ENCODE data around the gene TBL3.

- TF ChIP-seq ZSCAN20 (CRISPR knock-in tag; IDR thresholded peaks at IDR 0.05) (no peak), MAX (IDR thresholded peaks at IDR 0.05) (no peak), KDM5A (IDR thresholded peaks at IDR 0.05) (no peak), POLR2A (IDR thresholded peaks at IDR 0.05; ENCODE audit: low read length) (no peak), JUN (IDR thresholded peaks at IDR 0.05) (no peak)
- TF ChIP-seq, protein P1, sequence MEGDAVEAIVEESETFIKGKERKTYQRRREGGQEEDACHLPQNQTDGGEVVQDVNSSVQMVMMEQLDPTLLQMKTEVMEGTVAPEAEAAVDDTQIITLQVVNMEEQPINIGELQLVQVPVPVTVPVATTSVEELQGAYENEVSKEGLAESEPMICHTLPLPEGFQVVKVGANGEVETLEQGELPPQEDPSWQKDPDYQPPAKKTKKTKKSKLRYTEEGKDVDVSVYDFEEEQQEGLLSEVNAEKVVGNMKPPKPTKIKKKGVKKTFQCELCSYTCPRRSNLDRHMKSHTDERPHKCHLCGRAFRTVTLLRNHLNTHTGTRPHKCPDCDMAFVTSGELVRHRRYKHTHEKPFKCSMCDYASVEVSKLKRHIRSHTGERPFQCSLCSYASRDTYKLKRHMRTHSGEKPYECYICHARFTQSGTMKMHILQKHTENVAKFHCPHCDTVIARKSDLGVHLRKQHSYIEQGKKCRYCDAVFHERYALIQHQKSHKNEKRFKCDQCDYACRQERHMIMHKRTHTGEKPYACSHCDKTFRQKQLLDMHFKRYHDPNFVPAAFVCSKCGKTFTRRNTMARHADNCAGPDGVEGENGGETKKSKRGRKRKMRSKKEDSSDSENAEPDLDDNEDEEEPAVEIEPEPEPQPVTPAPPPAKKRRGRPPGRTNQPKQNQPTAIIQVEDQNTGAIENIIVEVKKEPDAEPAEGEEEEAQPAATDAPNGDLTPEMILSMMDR (IDR thresholded peaks at IDR 0.05): no peak
- TF ChIP-seq, protein P2, sequence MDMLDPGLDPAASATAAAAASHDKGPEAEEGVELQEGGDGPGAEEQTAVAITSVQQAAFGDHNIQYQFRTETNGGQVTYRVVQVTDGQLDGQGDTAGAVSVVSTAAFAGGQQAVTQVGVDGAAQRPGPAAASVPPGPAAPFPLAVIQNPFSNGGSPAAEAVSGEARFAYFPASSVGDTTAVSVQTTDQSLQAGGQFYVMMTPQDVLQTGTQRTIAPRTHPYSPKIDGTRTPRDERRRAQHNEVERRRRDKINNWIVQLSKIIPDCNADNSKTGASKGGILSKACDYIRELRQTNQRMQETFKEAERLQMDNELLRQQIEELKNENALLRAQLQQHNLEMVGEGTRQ (IDR thresholded peaks at IDR 0.05): no peak
- TF ChIP-seq, protein P3, sequence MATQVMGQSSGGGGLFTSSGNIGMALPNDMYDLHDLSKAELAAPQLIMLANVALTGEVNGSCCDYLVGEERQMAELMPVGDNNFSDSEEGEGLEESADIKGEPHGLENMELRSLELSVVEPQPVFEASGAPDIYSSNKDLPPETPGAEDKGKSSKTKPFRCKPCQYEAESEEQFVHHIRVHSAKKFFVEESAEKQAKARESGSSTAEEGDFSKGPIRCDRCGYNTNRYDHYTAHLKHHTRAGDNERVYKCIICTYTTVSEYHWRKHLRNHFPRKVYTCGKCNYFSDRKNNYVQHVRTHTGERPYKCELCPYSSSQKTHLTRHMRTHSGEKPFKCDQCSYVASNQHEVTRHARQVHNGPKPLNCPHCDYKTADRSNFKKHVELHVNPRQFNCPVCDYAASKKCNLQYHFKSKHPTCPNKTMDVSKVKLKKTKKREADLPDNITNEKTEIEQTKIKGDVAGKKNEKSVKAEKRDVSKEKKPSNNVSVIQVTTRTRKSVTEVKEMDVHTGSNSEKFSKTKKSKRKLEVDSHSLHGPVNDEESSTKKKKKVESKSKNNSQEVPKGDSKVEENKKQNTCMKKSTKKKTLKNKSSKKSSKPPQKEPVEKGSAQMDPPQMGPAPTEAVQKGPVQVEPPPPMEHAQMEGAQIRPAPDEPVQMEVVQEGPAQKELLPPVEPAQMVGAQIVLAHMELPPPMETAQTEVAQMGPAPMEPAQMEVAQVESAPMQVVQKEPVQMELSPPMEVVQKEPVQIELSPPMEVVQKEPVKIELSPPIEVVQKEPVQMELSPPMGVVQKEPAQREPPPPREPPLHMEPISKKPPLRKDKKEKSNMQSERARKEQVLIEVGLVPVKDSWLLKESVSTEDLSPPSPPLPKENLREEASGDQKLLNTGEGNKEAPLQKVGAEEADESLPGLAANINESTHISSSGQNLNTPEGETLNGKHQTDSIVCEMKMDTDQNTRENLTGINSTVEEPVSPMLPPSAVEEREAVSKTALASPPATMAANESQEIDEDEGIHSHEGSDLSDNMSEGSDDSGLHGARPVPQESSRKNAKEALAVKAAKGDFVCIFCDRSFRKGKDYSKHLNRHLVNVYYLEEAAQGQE (IDR thresholded peaks at IDR 0.05): no peak
Measured at GRCh38 chr16:2019518-2019920, 47.7 kb downstream of the TBL3 start, which contains the start of gene NPW.
